Measurements from ENCODE around the gene OTOL1.

Gene OTOL1

GRCh38 chr3:161531930-161532329 is 35.3 kb downstream of the OTOL1 start:
- TF ChIP-seq PAX5 (IDR thresholded peaks at IDR 0.05; ENCODE audit: insufficient read depth, low read length, severe bottlenecking) (no peak), POLR2AphosphoS5 (IDR thresholded peaks at IDR 0.05; ENCODE audit: low read depth, low read length) (no peak), TAF1 (IDR thresholded peaks at IDR 0.05; ENCODE audit: low read depth, low read length) (no peak), POU2F2 (IDR thresholded peaks at IDR 0.05; ENCODE audit: low read depth, low read length) (no peak), SPI1 (IDR thresholded peaks at IDR 0.05; ENCODE audit: low read depth, low read length) (no peak), POLR2A (IDR thresholded peaks at IDR 0.05; ENCODE audit: low read depth, low read length) (no peak)
- FAIRE-seq, result no peak

GRCh38 chr3:161540594-161540993 is 44.0 kb downstream of the OTOL1 start:
- FAIRE-seq, result no peak
- no peak for TF ChIP-seq PAX5 (IDR thresholded peaks at IDR 0.05; ENCODE audit: insufficient read depth, low read length, severe bottlenecking)
- no peak for TF ChIP-seq POLR2AphosphoS5 (IDR thresholded peaks at IDR 0.05; ENCODE audit: low read depth, low read length)
- TF ChIP-seq POLR2A (IDR thresholded peaks at IDR 0.05; ENCODE audit: low read depth, low read length), result no peak
- no peak for TF ChIP-seq POU2F2 (IDR thresholded peaks at IDR 0.05; ENCODE audit: low read depth, low read length)
- TF ChIP-seq TAF1 (IDR thresholded peaks at IDR 0.05; ENCODE audit: low read depth, low read length), result no peak
- no peak for TF ChIP-seq SPI1 (IDR thresholded peaks at IDR 0.05; ENCODE audit: low read depth, low read length)
- no peak for DNase-seq (ENCODE audit: insufficient read length, low spot score)

More at GRCh38 chr3:161531930-161532329, 35.3 kb downstream of the OTOL1 start:
- no peak for DNase-seq (ENCODE audit: insufficient read length, low spot score)

- FAIRE-seq (no peak), DNase-seq (ENCODE audit: insufficient read length, low spot score) (no peak)
Measured at GRCh38 chr3:161545824-161546223, 49.2 kb downstream of the OTOL1 start.

GRCh38 chr3:161548301-161548700 is 51.7 kb downstream of the OTOL1 start:
- no peak for FAIRE-seq
- TF ChIP-seq PAX5 (IDR thresholded peaks at IDR 0.05; ENCODE audit: insufficient read depth, low read length, severe bottlenecking) (no peak), POU2F2 (IDR thresholded peaks at IDR 0.05; ENCODE audit: low read depth, low read length) (no peak), POLR2AphosphoS5 (IDR thresholded peaks at IDR 0.05; ENCODE audit: low read depth, low read length) (no peak), TAF1 (IDR thresholded peaks at IDR 0.05; ENCODE audit: low read depth, low read length) (no peak), SPI1 (IDR thresholded peaks at IDR 0.05; ENCODE audit: low read depth, low read length) (no peak), POLR2A (IDR thresholded peaks at IDR 0.05; ENCODE audit: low read depth, low read length) (no peak)
- DNase-seq (ENCODE audit: insufficient read length, low spot score), result no peak

More at GRCh38 chr3:161545824-161546223, 49.2 kb downstream of the OTOL1 start:
- TF ChIP-seq SPI1 (IDR thresholded peaks at IDR 0.05; ENCODE audit: low read depth, low read length) (no peak), POU2F2 (IDR thresholded peaks at IDR 0.05; ENCODE audit: low read depth, low read length) (no peak), PAX5 (IDR thresholded peaks at IDR 0.05; ENCODE audit: insufficient read depth, low read length, severe bottlenecking) (no peak), TAF1 (IDR thresholded peaks at IDR 0.05; ENCODE audit: low read depth, low read length) (no peak), POLR2AphosphoS5 (IDR thresholded peaks at IDR 0.05; ENCODE audit: low read depth, low read length) (no peak), POLR2A (IDR thresholded peaks at IDR 0.05; ENCODE audit: low read depth, low read length) (no peak)

GRCh38 chr3:161549261-161549660 is 52.7 kb downstream of the OTOL1 start:
- TF ChIP-seq SPI1 (IDR thresholded peaks at IDR 0.05; ENCODE audit: low read depth, low read length) (no peak), POLR2A (IDR thresholded peaks at IDR 0.05; ENCODE audit: low read depth, low read length) (no peak), PAX5 (IDR thresholded peaks at IDR 0.05; ENCODE audit: insufficient read depth, low read length, severe bottlenecking) (no peak), POLR2AphosphoS5 (IDR thresholded peaks at IDR 0.05; ENCODE audit: low read depth, low read length) (no peak), POU2F2 (IDR thresholded peaks at IDR 0.05; ENCODE audit: low read depth, low read length) (no peak), TAF1 (IDR thresholded peaks at IDR 0.05; ENCODE audit: low read depth, low read length) (no peak)
- FAIRE-seq, result no peak
- DNase-seq (ENCODE audit: insufficient read length, low spot score), result no peak

GRCh38 chr3:161550491-161551195 is 54.0 kb downstream of the OTOL1 start:
- DNase-seq (ENCODE audit: insufficient read length, low spot score) (no peak), FAIRE-seq (no peak)
- no peak for TF ChIP-seq POLR2A (IDR thresholded peaks at IDR 0.05; ENCODE audit: low read depth, low read length)
- no peak for TF ChIP-seq POLR2AphosphoS5 (IDR thresholded peaks at IDR 0.05; ENCODE audit: low read depth, low read length)
- no peak for TF ChIP-seq POU2F2 (IDR thresholded peaks at IDR 0.05; ENCODE audit: low read depth, low read length)
- no peak for TF ChIP-seq SPI1 (IDR thresholded peaks at IDR 0.05; ENCODE audit: low read depth, low read length)

- TF ChIP-seq POLR2AphosphoS5 (IDR thresholded peaks at IDR 0.05; ENCODE audit: low read depth, low read length) (no peak), PAX5 (IDR thresholded peaks at IDR 0.05; ENCODE audit: insufficient read depth, low read length, severe bottlenecking) (no peak)
- DNase-seq (ENCODE audit: insufficient read length, low spot score) (no peak), FAIRE-seq (no peak)
Measured at GRCh38 chr3:161551697-161552096, 55.1 kb downstream of the OTOL1 start.

GRCh38 chr3:161552984-161553560 is 56.5 kb downstream of the OTOL1 start:
- no peak for TF ChIP-seq SPI1 (IDR thresholded peaks at IDR 0.05; ENCODE audit: low read depth, low read length)
- TF ChIP-seq POU2F2 (IDR thresholded peaks at IDR 0.05; ENCODE audit: low read depth, low read length), result no peak
- no peak for TF ChIP-seq POLR2A (IDR thresholded peaks at IDR 0.05; ENCODE audit: low read depth, low read length)
- TF ChIP-seq POLR2AphosphoS5 (IDR thresholded peaks at IDR 0.05; ENCODE audit: low read depth, low read length), result no peak
- TF ChIP-seq TAF1 (IDR thresholded peaks at IDR 0.05; ENCODE audit: low read depth, low read length), result no peak
- no peak for TF ChIP-seq PAX5 (IDR thresholded peaks at IDR 0.05; ENCODE audit: insufficient read depth, low read length, severe bottlenecking)
- FAIRE-seq, result no peak
- no peak for DNase-seq (ENCODE audit: insufficient read length, low spot score)
